GM13977 (cell line): ENCODE measurements around the gene SULT6B1.

ENCODE experiments used
- DNase-seq: peaks from one replicate; pipeline ENCODE4 v3.0.0; 2012; ENCODE audit warnings: low spot score
- CTCF ChIP-seq: IDR thresholded peaks from 2 replicates; pipeline ENCODE4 v1.5.1; 2012; ENCODE audit warnings: mild to moderate bottlenecking, control low read depth; ENCODE audit not compliant: insufficient read depth; ENCODE audit errors: extremely low read depth, missing control alignments
- in situ Hi-C: fragments of 300-500 bp; cut with MboI; formaldehyde crosslinking; loops from one replicate; pipeline ENCODE4 v1.12.0; 2022; ENCODE audit warnings: low sequenced_read_pairs, low pct_unique_long_range_greater_than_20kb, mixed read lengths, inconsistent platforms; ENCODE audit not compliant: unreplicated experiment

SULT6B1 gene

GRCh38 chr2:37149626-37150322, 38.7 kb downstream of the SULT6B1 start:
- TF ChIP-seq CTCF, result no peak
- in situ Hi-C loops, result loop anchor here (25.0 kb wide), 1 partner anchor 738 kb away; no protein-coding TSS in a partner anchor
- DNase-seq, result no peak

- in situ Hi-C loops, result no loop called here
- DNase-seq, result no peak
- TF ChIP-seq CTCF, result no peak
These were observed 40.1 kb downstream of the SULT6B1 start for GRCh38 chr2:37148325-37148724.

- in situ Hi-C loops, result no loop called here
- no peak for DNase-seq
- TF ChIP-seq CTCF, result no peak
These were observed 42.4 kb downstream of the SULT6B1 start for GRCh38 chr2:37146062-37146461.

GRCh38 chr2:37143974-37144373, 44.5 kb downstream of the SULT6B1 start:
- in situ Hi-C loops, result no loop called here
- no peak for TF ChIP-seq CTCF
- DNase-seq, result no peak

- DNase-seq, result no peak
- in situ Hi-C loops, result no loop called here
- no peak for TF ChIP-seq CTCF
These were observed 45.9 kb downstream of the SULT6B1 start for GRCh38 chr2:37142546-37142945.

- no peak for DNase-seq
- TF ChIP-seq CTCF, result no peak
- in situ Hi-C loops, result no loop called here
These were observed 55.6 kb downstream of the SULT6B1 start for GRCh38 chr2:37132914-37133313.
